ENCODE measurements around the gene RHOBTB1.

DNA sequence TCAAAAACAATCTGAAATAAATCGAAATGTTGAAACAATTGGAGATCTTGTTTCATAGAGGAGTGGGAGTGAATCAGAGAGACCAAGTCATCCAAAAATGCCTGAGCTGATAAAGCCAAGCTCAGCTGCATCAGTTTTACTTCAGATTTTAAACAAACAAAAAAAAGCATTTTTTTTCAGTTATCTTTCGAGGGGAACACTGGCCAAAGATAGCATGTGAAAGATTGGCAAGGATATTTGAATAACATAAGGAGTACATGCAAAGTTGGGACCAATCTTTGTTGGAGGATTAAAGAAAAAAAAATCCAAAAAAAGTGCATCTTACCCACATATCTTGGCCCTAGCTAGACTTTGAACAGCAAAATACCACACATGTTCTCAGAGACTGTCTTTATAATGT, 47.2 kb downstream of the RHOBTB1 start:
- TF ChIP-seq, protein P1, sequence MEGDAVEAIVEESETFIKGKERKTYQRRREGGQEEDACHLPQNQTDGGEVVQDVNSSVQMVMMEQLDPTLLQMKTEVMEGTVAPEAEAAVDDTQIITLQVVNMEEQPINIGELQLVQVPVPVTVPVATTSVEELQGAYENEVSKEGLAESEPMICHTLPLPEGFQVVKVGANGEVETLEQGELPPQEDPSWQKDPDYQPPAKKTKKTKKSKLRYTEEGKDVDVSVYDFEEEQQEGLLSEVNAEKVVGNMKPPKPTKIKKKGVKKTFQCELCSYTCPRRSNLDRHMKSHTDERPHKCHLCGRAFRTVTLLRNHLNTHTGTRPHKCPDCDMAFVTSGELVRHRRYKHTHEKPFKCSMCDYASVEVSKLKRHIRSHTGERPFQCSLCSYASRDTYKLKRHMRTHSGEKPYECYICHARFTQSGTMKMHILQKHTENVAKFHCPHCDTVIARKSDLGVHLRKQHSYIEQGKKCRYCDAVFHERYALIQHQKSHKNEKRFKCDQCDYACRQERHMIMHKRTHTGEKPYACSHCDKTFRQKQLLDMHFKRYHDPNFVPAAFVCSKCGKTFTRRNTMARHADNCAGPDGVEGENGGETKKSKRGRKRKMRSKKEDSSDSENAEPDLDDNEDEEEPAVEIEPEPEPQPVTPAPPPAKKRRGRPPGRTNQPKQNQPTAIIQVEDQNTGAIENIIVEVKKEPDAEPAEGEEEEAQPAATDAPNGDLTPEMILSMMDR (conservative IDR thresholded peaks at IDR 0.05) = no peak
- TF ChIP-seq ZFX (IDR thresholded peaks at IDR 0.05) = no peak
